NCI-H1417 (cell line): Measurements from ENCODE around the gene TYW1B.
"Not testable (repeated sequence)": the region's sequence is repeated elsewhere in the genome, so short reads cannot be mapped to it uniquely, and the experiment has no call there.

Experiments used
- DNase-seq, 3 experiments: peaks; one replicate each; lab custom pipeline; 2025; lab: John Stamatoyannopoulos, UW

The TYW1B gene

GRCh38 chr7:72555238-72555637 lies 272.8 kb downstream of the TYW1B start:
- not testable (repeated sequence) for DNase-seq

- not testable (repeated sequence) for DNase-seq
These were observed 273.6 kb downstream of the TYW1B start for GRCh38 chr7:72554401-72554800.

- DNase-seq, result not testable (repeated sequence)
These were observed 277.5 kb downstream of the TYW1B start for GRCh38 chr7:72550454-72550853.

- peak in 1 of 3 experiments; percentile 8 for DNase-seq
These were observed 281.3 kb downstream of the TYW1B start for GRCh38 chr7:72546586-72547237.

- not testable (repeated sequence) for DNase-seq
These were observed 283.5 kb downstream of the TYW1B start for GRCh38 chr7:72544531-72544930.

GRCh38 chr7:72540923-72541322 lies 287.1 kb downstream of the TYW1B start:
- no peak for DNase-seq

- DNase-seq, result no peak
These were observed 287.8 kb downstream of the TYW1B start for GRCh38 chr7:72540106-72540611.

- no peak for DNase-seq
These were observed 288.3 kb downstream of the TYW1B start for GRCh38 chr7:72539702-72540101.

GRCh38 chr7:72538856-72539255 lies 289.1 kb downstream of the TYW1B start:
- peak in 1 of 3 experiments; percentile 25 for DNase-seq

GRCh38 chr7:72538147-72538546 lies 289.9 kb downstream of the TYW1B start:
- DNase-seq, result no peak

- not testable (repeated sequence) for DNase-seq
These were observed 292.0 kb downstream of the TYW1B start for GRCh38 chr7:72536038-72536437.

GRCh38 chr7:72531048-72531447 lies 297.0 kb downstream of the TYW1B start:
- not testable (repeated sequence) for DNase-seq
